ENCODE results near the gene SLC43A2.

DNA sequence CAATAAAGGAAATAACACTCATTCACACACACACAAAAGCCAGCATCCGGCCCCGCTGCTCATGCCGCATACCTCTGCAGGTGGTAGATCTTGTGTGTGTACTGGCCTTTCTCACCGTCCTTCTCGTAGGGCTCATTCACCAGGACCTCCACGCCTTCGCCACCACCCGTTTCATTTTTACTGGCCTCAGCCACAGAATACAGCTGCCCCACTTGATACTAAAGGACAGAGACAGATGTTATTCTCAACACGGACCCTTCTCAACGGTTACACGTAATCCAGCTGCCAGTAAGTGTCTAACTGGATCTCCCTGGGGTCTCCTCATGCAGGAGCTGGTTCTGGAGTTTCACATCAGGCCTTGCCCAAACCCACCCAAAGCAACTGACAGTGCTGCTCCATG, 75.7 kb downstream of the SLC43A2 start:
- TF ChIP-seq EP300 (IDR thresholded peaks at IDR 0.05) (no peak), POLR2AphosphoS5 (IDR thresholded peaks at IDR 0.05) (no peak), CTCF (IDR thresholded peaks at IDR 0.05) (no peak)

Measured in sigmoid colon (tissue), 4 donors.